ENCODE data around the gene USP37. TPM values are rescaled to one million over a fixed set of nuclear protein-coding genes. Genes with fewer than 3 reads are reported as not detected.

Gene USP37
- total RNA-seq, 1 experiment from 2014 or later = 31.0 TPM

DNA sequence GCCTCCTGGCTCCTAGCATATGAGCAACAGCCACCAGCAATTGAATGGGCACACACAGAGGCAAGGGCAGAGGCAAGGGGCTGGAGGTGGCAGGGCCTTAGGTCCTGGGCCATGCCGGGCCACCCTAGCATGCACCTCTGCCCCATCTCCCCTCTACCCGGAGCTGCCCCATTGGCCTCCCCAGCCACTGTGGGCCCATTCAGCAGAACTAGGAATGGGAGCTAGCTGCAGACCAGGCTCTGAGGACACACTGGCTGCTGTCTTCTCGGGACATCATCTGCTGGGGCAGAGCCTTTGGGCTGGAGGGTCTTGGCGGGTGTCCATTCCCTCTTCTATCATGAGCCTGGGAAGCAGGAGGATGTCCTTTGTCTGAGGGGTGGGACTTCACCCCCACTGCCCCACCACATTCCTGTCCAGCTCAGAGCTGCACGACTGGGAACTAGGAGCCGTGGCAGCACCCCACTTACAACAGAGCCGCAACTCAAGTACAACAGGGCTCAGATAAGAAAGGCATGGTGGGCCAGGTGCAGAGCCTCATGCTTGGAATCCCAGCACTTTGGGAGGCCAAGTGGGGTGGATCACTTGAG, 148.4 kb downstream of the USP37 start:
- no peak for TF ChIP-seq EZH2 (IDR thresholded peaks at IDR 0.05; ENCODE audit: borderline replicate concordance, low read depth, low read length, poor library complexity, severe bottlenecking)
- TF ChIP-seq, protein P1, sequence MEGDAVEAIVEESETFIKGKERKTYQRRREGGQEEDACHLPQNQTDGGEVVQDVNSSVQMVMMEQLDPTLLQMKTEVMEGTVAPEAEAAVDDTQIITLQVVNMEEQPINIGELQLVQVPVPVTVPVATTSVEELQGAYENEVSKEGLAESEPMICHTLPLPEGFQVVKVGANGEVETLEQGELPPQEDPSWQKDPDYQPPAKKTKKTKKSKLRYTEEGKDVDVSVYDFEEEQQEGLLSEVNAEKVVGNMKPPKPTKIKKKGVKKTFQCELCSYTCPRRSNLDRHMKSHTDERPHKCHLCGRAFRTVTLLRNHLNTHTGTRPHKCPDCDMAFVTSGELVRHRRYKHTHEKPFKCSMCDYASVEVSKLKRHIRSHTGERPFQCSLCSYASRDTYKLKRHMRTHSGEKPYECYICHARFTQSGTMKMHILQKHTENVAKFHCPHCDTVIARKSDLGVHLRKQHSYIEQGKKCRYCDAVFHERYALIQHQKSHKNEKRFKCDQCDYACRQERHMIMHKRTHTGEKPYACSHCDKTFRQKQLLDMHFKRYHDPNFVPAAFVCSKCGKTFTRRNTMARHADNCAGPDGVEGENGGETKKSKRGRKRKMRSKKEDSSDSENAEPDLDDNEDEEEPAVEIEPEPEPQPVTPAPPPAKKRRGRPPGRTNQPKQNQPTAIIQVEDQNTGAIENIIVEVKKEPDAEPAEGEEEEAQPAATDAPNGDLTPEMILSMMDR (conservative IDR thresholded peaks at IDR 0.05; ENCODE audit: low read depth, low read length) = no peak
- Histone ChIP-seq H3K27me3 (replicated peaks; ENCODE audit: insufficient read depth, low read depth, low read length, poor library complexity) (no peaks in the 10 kb centered on the region), H3K4me1 (ENCODE audit: insufficient read depth, low read length, poor library complexity, severe bottlenecking) (no peaks in the 10 kb centered on the region), H3K27ac (ENCODE audit: low read depth, low read length, poor library complexity, severe bottlenecking) (no peak overlapping the region), H3K4me3 (ENCODE audit: low read depth, low read length, poor library complexity, severe bottlenecking) (no peak overlapping the region), H3K9me3 (ENCODE audit: low read depth, low read length, poor library complexity, severe bottlenecking) (no peaks in the 10 kb centered on the region), H3K36me3 (ENCODE audit: insufficient read depth, low read length, poor library complexity, severe bottlenecking) (no peaks in the 10 kb centered on the region)
- DNase-seq (ENCODE audit: low spot score) = no peak
- ChIA-PET POLR2A (ENCODE audit: low non-redundant PET) (no interaction called here), CTCF (no interaction called here)
- intact Hi-C loops (cut with micrococcal nuclease; ENCODE audit: unreplicated experiment) = no loop called here
- BruUV-seq (replicated peaks) = no TSS peak

DNA sequence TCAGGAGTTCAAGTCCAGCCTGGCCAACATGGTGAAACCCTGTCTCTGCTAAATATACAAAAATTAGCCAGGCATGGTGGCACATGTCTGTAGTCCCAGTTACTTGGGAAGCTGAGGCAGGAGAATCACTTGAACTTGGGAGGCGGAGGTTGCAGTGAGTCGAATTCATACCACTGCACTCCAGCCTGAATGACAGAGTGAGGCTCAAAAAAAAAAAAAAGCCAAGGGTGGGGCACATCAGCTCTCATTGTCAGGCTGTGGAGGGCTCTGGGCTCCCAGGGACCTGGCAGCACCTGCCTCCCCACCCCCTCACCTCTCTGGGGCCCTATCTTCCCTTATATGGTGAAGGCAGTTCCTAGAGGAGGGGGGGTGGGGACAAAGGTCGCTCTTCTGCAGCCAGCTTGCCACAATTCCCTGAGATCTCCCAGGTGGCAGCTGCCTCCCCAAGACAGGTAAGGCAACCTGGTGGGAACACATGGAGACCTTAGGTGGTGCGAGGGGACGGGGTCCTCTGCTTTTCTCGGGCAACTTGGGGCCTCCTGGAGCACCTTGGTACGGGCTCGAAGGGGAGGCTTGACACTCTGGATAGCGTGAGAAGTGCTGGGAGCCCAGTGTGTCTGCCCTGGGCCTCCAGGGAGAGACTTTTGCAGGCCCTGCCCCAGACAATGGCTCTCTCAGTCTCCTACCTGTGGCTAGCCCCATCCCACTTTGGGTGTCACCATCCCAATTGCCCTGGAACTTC, 149.3 kb downstream of the USP37 start, which contains the start of gene VIL1:
Gene VIL1, plus strand, starts transcription at position 407 of the 742 bp plus-strand sequence. CDS start 4,656 bp downstream, outside the sequence.
- Histone ChIP-seq H3K9me3 (ENCODE audit: low read depth, low read length, poor library complexity, severe bottlenecking) (no peaks in the 10 kb centered on the region), H3K4me3 (ENCODE audit: low read depth, low read length, poor library complexity, severe bottlenecking) (no peak within 1 kb of the TSS), H3K27me3 (replicated peaks; ENCODE audit: insufficient read depth, low read depth, low read length, poor library complexity) (no peaks in the 10 kb centered on the region), H3K27ac (ENCODE audit: low read depth, low read length, poor library complexity, severe bottlenecking) (no peak within 1 kb of the TSS), H3K36me3 (ENCODE audit: insufficient read depth, low read length, poor library complexity, severe bottlenecking) (no peaks in the 10 kb centered on the region), H3K4me1 (ENCODE audit: insufficient read depth, low read length, poor library complexity, severe bottlenecking) (no peaks in the 10 kb centered on the region)
- BruUV-seq (replicated peaks) = no TSS peak
- CTCF ChIA-PET = no interaction called here
- DNase-seq (ENCODE audit: low spot score) = no peak
- POLR2A ChIA-PET (ENCODE audit: low non-redundant PET) = no interaction called here
- TF ChIP-seq EZH2 (IDR thresholded peaks at IDR 0.05; ENCODE audit: borderline replicate concordance, low read depth, low read length, poor library complexity, severe bottlenecking) = no peak
- TF ChIP-seq, protein P1 (conservative IDR thresholded peaks at IDR 0.05; ENCODE audit: low read depth, low read length) = no peak
- intact Hi-C loops (cut with micrococcal nuclease; ENCODE audit: unreplicated experiment) = no loop called here

DNA sequence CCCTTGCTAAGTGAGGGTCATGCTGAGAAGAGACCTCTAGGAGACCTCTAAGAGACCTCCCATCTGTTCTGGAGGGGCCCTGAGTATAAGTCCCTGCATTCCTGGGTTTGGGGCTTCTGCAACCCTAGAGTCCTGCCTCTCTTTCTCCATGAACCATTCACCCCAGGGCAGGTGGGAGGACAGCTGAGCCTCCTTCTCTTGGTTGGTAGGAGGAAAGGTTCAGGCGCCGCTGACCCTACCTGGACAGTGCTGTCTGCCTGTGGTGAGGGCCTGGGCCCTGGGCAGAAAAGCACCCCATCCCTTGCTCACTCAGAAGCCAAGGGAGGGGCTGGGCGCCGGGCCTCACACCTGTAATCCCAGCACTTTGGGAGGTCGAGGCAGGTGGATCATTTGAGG, 149.8 kb downstream of the USP37 start:
- ChIA-PET CTCF (no interaction called here), POLR2A (ENCODE audit: low non-redundant PET) (no interaction called here)
- TF ChIP-seq, protein P1 (conservative IDR thresholded peaks at IDR 0.05; ENCODE audit: low read depth, low read length) = no peak
- TF ChIP-seq EZH2 (IDR thresholded peaks at IDR 0.05; ENCODE audit: borderline replicate concordance, low read depth, low read length, poor library complexity, severe bottlenecking) = no peak
- Histone ChIP-seq H3K9me3 (ENCODE audit: low read depth, low read length, poor library complexity, severe bottlenecking) (no peaks in the 10 kb centered on the region), H3K27ac (ENCODE audit: low read depth, low read length, poor library complexity, severe bottlenecking) (no peak overlapping the region), H3K27me3 (replicated peaks; ENCODE audit: insufficient read depth, low read depth, low read length, poor library complexity) (no peaks in the 10 kb centered on the region), H3K4me1 (ENCODE audit: insufficient read depth, low read length, poor library complexity, severe bottlenecking) (no peaks in the 10 kb centered on the region), H3K36me3 (ENCODE audit: insufficient read depth, low read length, poor library complexity, severe bottlenecking) (no peaks in the 10 kb centered on the region), H3K4me3 (ENCODE audit: low read depth, low read length, poor library complexity, severe bottlenecking) (no peak overlapping the region)
- DNase-seq (ENCODE audit: low spot score) = no peak
- no TSS peak for BruUV-seq (replicated peaks)
- intact Hi-C loops (cut with micrococcal nuclease; ENCODE audit: unreplicated experiment) = no loop called here

All from A673 (cell line).